Measurements from ENCODE around the gene CHD6.

- TF ChIP-seq ZBTB44 (tag by site-specific recombination; IDR thresholded peaks at IDR 0.05): no peak
- no peak for TF ChIP-seq CTCF (tag by site-specific recombination; IDR thresholded peaks at IDR 0.05)
- TF ChIP-seq ELK4 (IDR thresholded peaks at IDR 0.05; ENCODE audit: borderline replicate concordance, low read depth, low read length): no peak
Observed at GRCh38 chr20:41382791-41383305, 235.3 kb downstream of the CHD6 start.
